GM19324 (cell line): Measurements from ENCODE around the gene KISS1R.

Source experiments
- ATAC-seq: cut with Tn5 transposase; IDR thresholded peaks from one replicate; pipeline ENCODE4 v1.9.1; 2021; ENCODE audit warnings: mild to moderate bottlenecking, moderate library complexity; ENCODE audit not compliant: unreplicated experiment, low FRiP score

KISS1R gene

DNA sequence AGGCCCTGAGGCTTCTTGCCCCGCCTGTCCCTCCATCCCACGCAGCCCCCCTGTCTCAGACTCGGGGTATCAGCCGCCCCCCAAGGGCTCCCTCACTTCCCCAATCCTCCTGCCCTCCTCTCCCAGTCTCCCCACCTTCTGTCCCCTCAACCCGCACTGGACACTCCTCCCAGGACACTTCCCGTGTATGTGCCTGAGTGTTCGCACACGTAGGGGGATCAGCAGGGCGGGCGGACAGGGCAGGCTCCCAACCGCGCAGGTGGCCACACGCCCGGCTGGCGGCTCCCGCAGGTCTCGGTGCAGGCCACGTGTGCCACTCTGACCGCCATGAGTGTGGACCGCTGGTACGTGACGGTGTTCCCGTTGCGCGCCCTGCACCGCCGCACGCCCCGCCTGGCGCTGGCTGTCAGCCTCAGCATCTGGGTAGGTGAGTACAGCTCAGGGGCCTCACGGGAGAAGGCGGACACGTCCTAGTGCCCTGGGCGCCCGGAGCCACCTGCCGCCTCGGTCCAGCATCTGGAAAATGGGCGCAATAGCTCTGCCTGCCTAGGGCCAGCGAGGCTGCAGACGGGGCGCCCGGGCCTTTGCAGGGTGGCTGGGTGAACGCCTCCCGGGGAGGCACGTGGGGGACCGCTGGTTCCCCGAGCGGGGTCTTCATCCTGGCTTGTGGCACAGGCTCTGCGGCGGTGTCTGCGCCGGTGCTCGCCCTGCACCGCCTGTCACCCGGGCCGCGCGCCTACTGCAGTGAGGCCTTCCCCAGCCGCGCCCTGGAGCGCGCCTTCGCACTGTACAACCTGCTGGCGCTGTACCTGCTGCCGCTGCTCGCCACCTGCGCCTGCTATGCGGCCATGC, 2.3 kb downstream of the KISS1R start:
- no peak for ATAC-seq

GRCh38 chr19:920051-920864, 3.1 kb downstream of the KISS1R start:
- ATAC-seq, result no peak

GRCh38 chr19:924553-925086, 7.5 kb downstream of the KISS1R start:
- ATAC-seq, result no peak

DNA sequence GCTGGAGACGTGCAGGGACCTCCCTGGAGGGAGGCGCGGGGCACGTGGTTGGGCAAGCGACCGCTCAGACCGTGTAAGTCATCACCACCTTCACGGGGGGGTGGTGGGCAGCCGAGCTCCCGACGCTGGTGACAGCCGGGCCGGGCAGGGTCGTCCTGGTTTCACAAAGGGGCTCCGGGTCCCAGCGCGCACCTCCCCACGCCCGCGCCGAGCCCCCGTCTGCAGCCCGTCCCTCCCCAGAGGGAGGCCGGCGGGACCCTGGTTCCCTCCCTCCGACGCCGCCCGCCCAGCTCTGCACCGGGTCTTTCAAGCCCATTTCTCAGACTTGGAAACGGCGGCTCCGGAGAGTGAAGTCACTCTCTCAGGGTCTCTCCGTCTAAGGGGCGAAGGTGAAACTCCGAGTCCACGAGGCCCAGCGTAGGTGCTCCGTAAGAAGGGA, 8.0 kb downstream of the KISS1R start:
- ATAC-seq, result peak; percentile 16

DNA sequence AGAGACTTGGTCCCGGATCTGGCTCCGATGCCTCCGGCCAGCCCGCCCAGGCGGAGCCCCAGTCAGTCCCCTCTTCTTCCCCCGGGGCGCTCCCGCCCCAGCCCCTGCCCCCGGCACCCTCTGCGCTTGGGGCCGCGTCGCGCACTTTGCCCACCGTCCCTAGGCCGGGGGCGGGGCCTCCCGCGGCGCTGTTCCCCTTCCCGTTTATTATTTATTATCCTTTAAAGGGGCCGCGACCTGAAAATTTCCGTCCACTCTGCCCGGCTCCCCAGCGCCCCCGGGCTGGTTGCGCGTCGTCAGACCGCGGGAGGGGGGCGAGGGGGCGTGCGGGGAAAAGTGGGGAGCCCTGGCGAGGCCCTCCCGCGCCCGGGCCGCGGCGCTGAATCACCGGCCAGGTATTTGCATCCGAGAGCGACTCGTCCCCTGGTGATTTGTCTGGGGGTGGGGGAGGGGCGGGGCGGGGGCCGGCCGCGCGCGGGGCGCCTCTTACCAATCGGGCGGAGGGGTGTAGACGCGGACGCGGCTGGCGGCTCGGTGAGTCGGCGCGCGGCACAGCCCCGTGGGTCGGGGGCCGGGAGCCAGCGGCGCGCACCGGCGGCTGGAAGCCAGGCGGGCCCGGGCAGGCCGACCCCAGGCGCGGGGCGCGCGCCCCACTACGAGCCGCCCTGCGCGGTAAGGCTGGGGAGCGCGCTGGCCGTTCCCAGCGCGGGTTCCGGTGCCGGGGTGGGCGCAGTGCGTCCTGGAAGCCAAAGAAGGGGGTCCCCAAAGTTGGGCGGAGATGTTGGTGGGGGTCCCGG, 8.6 kb downstream of the KISS1R start, which contains the start of gene ARID3A:
Gene ARID3A (plus strand): TSS at position 510 of the 797 bp plus-strand sequence. CDS start 3,494 bp downstream, outside the sequence.
- ATAC-seq, result peak; percentile 64

- ATAC-seq, result no peak
Measured at GRCh38 chr19:926323-926588, 9.1 kb downstream of the KISS1R start.

DNA sequence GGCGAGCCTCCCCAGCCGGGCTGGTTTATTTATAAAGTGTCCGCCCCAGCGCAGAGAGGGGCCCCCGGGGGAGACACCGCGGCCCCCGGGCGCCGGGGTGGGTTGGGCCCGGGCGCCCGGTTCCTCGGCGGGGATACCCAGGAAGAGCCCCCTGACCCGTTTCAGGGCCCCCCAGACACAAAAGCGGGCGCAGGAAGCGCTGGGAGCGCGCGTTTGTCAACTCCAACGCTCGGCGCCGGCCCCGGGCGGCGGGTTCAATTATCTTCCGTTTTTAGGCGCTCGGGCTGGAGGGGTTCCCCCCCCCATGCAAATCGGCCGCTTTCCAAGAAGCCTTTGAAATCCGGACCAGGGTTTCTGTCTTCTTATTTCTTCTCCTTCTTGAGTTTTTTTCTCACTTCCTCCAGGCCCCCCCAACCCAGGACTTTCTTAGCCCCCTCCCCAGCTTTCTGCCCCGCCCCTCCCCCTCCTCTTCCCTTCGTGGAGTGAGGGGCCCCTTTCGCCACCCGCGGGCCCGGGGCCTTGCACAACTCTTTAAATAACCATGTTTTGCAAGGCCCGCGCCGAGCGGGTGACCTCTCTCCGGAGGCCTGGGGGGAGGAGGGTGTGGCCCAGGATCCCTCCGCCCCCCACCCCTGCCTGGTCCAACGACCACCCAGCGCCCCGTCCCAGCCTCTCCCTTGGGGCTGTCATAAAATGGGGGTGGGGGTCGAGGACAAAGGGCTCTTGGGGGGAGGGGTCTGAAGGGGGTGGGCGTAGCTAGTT, 9.6 kb downstream of the KISS1R start:
- no peak for ATAC-seq

DNA sequence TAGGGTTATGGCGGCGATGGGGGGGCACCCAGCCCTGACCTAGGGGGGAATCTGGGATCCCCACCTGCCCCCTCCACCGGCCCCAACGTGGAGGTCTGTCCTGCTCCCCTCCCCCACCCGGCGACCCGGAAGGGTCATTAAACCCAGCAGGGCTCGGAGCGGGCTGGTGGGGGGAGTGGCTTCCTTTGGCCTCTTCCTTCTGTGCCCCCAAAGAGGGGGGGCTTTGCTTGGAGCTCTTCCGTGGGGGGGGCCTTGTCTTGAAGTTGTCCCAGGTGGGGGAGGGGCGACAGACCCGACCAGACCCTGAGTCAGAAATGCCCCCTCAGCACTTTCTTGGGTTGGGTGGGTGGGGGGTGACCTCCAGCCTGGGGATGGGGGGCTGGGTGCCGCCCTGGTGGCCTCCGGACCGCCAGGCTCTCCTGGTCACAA, 10.2 kb downstream of the KISS1R start:
- no peak for ATAC-seq

DNA sequence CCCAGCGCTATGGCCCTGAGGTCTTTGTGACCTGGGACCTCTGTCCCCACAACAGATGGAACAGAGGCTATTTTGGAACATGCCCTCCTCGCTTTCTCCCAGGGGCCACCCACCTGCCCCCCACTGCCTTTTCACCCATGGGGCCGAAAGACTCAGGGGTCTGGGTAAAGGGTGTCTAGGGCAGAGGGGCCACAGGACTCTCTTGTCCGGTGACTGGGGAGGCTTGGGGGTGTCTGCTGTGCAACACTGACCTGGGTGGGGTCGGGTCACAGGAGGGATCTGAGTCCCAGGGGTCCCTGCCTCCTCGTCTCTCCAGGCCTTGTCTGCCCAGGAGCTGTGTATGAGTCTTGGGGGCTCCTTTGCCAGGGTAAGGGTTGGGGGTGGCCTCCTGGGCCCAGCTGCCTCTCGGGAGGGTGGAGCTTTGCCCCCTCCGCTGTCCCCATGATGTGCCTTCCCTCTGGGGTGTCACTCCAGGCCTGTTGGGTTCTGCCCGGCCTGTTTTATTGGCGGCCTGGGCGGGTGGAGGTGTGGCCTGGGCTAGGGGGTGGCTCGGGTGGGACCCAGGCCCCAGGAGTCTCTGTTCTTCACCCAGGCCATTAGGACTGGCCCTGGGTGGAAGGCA, 10.8 kb downstream of the KISS1R start:
- ATAC-seq, result no peak

DNA sequence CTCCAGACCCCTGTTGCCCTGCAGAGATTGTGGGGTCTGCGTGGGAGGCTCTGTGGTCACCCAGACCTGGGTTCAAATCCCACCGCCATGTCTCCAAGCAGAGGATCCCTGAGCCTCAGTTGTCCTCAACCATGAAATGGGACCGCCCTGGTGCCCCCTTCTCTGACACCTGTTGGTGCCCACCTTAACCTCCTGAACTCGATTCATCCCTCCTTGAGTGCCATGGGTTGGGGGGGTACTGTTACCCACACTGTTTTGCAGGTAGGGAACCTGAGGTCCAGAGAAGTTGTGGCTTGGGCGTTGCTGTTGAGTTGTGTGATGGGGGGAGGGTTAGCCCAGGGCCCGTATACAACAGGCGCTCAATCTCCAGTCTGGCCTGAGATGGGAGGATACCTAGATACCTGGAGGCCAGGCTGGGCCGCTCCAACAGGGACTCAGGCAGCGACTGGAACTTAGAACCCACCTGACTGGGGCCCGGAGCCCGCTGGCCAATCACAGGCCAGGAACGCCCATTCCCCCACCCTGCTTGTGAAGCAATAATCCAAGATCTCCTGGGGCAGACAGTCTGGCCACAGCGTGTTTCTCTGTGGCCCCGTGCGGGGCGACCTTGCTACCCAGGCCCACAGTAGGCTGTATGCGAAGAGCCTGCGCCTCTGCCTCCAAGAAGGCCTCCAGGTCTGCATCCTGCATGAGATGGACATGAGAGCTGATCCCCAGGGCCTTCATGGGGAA, 11.5 kb downstream of the KISS1R start:
- ATAC-seq, result no peak

- ATAC-seq, result no peak
Measured at GRCh38 chr19:929203-929890, 12.2 kb downstream of the KISS1R start.

DNA sequence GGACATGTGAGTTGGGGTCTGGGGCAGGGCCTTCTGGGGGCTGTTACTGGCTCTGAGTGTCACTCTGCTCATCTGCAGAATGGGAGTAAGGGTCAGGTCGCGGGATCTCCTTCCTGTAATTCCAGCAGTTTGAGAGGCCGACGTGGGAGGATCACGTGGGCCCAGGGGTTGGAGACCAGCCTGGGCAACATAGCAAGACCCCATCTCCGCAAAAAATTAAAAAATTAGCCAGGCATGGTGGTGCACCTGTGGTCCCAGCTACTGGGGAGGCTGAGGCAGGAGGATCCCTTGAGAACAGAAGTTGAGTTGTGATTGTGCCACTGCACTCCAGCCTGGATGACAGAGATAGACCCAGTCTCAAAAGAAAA, 12.7 kb downstream of the KISS1R start:
- no peak for ATAC-seq

- no peak for ATAC-seq
Measured at GRCh38 chr19:931860-932647, 14.9 kb downstream of the KISS1R start.

DNA sequence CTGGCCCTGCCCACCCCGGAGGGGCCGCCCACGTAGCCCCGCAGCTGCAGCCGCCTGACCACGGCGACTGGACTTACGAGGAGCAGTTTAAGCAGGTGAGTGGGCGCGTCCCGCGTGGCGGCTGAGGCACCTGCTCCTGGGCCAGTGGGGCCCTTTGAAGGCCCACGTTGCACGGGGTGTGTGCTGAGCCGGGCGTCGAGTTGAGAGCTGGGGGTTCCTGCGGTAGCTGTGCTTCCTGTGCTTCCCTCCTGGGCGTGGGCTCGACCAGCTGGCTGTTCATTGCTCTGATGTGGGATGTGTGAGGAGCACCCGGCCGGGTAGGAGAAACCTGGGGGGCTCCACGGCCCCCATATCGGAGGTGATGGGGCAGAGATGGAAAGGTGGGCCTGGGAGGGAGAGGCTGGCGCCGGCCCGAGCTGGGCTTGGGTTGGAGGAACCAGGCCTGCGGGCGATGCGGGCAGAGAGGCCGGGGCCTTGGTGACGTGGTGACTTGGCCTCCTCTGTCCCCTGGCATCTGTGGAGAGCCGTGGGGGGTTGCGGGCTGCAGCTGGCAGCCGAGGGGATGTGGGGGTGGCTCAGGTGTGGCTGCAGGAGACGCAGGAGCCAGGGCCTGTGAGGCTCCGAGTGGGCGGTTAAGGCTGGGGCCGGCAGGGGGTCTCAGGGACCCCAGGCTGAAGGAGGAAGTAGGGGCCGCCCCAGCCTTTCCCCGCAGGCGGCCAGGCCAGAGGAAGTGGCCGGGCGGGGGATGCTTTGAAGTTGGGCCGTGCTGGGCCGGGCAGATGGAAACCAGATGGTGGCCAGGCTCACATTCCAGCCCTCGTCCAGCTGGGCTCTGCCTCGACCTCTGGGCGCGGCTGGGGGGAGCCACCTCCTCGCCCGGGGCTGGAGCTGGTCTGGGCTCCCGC, 15.8 kb downstream of the KISS1R start:
- no peak for ATAC-seq

GRCh38 chr19:933553-933882, 16.4 kb downstream of the KISS1R start:
- no peak for ATAC-seq

DNA sequence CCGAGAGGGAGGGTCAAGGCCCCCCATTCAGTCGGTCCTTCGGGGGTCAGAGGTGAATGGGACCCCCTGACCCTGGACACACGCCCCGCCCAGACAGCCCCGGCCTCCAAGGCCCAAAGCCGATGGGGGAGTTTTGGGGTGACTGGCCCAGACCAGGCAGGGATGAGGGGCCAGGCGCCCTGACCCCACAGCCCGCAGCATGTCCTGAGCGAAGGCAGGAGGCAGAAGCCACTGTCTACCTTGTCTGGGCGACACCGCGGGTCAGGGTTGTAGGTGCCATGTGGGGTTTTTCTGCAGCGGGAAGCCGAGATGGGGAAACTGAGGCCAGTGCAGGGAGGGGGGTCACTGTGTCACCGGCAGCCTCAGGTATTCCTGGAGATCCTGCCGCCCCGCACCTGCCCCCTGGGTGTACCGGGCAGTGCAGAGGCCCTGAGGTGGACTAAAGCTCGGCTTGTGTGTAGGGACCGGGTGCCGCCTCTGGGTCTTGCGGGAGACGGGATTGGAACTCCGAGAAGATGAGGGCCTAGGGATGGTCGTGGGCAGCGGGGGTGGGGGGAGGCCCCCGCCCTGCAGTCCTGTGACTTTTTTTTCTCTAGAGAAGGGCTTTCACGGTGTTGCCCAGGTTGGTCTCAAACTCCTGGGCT, 17.2 kb downstream of the KISS1R start:
- ATAC-seq, result no peak
